Activated gamma-delta T cell (primary cell): Measurements from ENCODE around the gene CCL25.
A peak's percentile ranks its signal among the peaks of the same experiment; 100 is the strongest.
"Not testable (repeated sequence)": the region's sequence is repeated elsewhere in the genome, so short reads cannot be mapped to it uniquely, and the experiment has no call there.

ENCODE experiments used
- DNase-seq: peaks from one replicate; lab custom pipeline; 2025; lab: John Stamatoyannopoulos, UW
- total RNA-seq, 2 donors: gene quantifications; one replicate each; lab custom pipeline; 2026; lab: John Stamatoyannopoulos, UW

The CCL25 gene
- total RNA-seq: 0 reads per million in 2 donors

GRCh38 chr19:8052464-8052859 lies at the start of gene CCL25:
Gene CCL25, plus strand, starts transcription at chr19:8052760. Its CDS starts 290 bp downstream, at chr19:8053050.
- DNase-seq: no peak

GRCh38 chr19:8004001-8004400 lies 48.6 kb upstream of the CCL25 start:
- DNase-seq: no peak

- peak; percentile 26 for DNase-seq
Observed at GRCh38 chr19:8004723-8005513, 47.6 kb upstream of the CCL25 start.

GRCh38 chr19:8005534-8006256 lies 46.9 kb upstream of the CCL25 start, which contains the start of gene ELAVL1:
Gene ELAVL1, minus strand, starts transcription at chr19:8005641. Its CDS starts 13,826 bp downstream, at chr19:7991815.
- peak; percentile 90 for DNase-seq

GRCh38 chr19:8017808-8018207 lies 34.8 kb upstream of the CCL25 start:
- DNase-seq: no peak

- DNase-seq: no peak
Observed at GRCh38 chr19:8020681-8021080, 31.9 kb upstream of the CCL25 start.

- DNase-seq: no peak
Observed at GRCh38 chr19:8021374-8021773, 31.2 kb upstream of the CCL25 start.

GRCh38 chr19:8022275-8022674 lies 30.3 kb upstream of the CCL25 start:
- DNase-seq: no peak

- DNase-seq: no peak
Observed at GRCh38 chr19:8023371-8023770, 29.2 kb upstream of the CCL25 start.

GRCh38 chr19:8024256-8024655 lies 28.3 kb upstream of the CCL25 start:
- not testable (repeated sequence) for DNase-seq

GRCh38 chr19:8025316-8025715 lies 27.2 kb upstream of the CCL25 start:
- no peak for DNase-seq

GRCh38 chr19:8028951-8029491 lies 23.5 kb upstream of the CCL25 start:
- no peak for DNase-seq

GRCh38 chr19:8030960-8031359 lies 21.6 kb upstream of the CCL25 start:
- no peak for DNase-seq

- DNase-seq: not testable (repeated sequence)
Observed at GRCh38 chr19:8033287-8034177, 19.0 kb upstream of the CCL25 start.

- DNase-seq: no peak
Observed at GRCh38 chr19:8034178-8034525, 18.4 kb upstream of the CCL25 start.

- no peak for DNase-seq
Observed at GRCh38 chr19:8036434-8037099, 16.0 kb upstream of the CCL25 start.

- DNase-seq: no peak
Observed at GRCh38 chr19:8038815-8039214, 13.7 kb upstream of the CCL25 start.

GRCh38 chr19:8039231-8039630 lies 13.3 kb upstream of the CCL25 start:
- no peak for DNase-seq

- DNase-seq: no peak
Observed at GRCh38 chr19:8041531-8041931, 11.0 kb upstream of the CCL25 start.

- DNase-seq: no peak
Observed at GRCh38 chr19:8042900-8043299, 9.7 kb upstream of the CCL25 start.

GRCh38 chr19:8044018-8044417 lies 8.5 kb upstream of the CCL25 start:
- DNase-seq: no peak
